ENCODE measurements around the gene SCN2B.
A peak's percentile ranks its signal among the peaks of the same experiment; 100 is the strongest.
"Not testable (repeated sequence)": the region's sequence is repeated elsewhere in the genome, so short reads cannot be mapped to it uniquely, and the experiment has no call there.

The SCN2B gene

DNA sequence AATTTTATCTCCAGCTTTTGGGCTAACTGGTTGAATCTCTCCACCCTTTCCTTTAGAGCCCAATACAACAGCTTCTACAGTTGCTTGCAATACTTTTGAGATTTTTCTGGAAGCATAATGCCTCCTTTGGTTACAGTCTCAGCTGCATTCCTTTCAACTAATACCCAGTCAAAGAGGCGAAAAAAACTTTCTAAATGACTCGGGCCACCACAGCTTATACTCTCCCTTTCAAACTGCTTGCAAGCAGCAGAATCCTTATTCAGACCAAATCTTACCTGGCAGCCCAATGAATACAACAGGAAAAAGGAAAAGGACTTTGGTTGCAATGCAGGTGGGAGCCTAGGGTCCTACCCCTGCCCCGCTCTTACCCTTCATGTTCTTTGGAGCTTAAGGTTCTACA lies 32.6 kb upstream of the SCN2B start:
- H3K4me3 ChIP-seq (ENCODE audit: low read depth, low read length), result no peak overlapping the region
- DNase-seq (ENCODE audit: low read depth), result no peak

DNA sequence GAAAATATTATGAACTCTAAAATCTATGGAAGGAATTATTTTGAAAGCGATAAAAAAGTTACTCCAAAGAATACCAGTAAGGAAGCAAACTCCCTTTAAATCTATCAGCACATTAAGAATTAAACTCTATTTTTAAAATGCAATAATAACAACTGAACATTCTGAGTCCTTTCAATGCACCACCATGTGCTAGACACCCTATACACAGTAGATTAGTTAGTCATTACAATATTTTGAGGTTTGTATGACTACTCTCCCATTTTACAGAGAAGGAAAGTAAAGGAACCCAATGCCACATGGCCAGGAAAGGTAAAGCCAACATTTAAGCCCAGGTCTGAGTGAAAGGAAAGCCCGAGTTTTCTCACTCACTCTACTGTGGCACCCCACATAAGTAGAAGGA lies 30.6 kb upstream of the SCN2B start:
- no peak overlapping the region for H3K4me3 ChIP-seq (ENCODE audit: low read depth, low read length)
- no peak for DNase-seq (ENCODE audit: low read depth)

DNA sequence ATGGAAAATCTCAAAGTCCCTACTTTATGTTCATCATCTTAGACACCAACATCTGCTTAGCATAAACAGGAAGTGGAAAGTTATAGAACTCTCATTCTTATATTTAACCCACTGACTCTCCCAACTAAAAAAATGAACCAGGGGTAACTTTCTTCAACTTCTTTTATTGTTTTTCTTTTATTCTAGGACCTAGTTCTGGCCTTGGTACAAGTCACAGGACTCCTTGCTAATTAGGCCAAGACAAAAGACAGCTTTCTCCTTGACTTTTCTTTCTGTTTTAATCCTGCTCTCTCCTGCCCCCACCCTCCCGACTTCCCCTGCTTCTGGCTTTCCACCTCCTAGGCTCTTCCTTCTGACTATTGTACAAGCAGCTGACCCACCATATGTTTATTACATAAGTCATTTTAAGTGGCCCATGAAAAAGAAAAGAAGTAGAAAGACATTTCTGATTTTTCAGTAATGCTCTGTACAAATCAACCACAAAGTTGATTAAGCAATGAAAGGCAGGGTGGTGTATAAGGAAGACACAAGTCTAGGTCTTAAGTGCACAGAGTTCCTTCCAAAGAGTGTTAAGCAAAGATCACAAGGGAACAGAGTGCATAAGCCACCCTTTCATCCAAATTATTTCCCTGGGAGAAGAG lies 30.1 kb upstream of the SCN2B start:
- H3K4me3 ChIP-seq (ENCODE audit: low read depth, low read length), result no peak overlapping the region
- DNase-seq (ENCODE audit: low read depth), result no peak

DNA sequence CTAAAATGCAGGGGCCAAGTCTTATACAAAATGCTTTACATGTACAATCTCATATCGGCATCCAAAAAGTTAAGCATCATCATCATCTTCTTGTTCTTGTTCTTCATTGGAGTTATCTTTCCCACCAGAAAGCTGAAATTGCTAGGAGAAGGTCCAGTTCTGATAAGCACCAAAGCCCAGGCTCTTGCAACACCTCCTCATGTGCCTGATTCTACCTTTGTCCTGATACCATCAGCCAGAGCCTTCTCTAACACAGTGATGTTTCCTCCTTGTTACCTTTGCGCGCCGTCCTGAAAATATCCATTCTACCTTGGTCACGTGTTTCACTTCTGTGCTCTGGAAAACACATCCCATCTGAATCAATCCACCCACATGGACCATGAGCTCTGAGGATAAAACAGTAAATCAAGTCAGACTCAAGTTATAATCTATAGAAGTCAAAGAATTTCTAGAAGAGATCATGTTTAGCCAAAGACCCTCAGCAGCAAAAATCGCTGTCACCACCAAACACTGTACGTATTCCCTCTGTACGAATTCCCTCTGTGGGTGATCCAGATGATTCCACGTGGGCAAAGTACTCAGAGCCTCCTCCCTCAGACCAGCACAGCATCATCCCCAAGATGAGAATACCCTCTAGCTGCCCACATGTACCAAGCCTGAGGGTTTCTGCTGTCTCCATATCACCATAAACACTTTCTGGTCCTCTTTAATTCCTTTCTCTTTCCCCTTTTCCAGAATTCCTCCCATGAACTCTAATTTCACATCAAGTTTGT lies 29.4 kb upstream of the SCN2B start:
- no peak overlapping the region for H3K4me3 ChIP-seq (ENCODE audit: low read depth, low read length)
- no peak for DNase-seq (ENCODE audit: low read depth)

DNA sequence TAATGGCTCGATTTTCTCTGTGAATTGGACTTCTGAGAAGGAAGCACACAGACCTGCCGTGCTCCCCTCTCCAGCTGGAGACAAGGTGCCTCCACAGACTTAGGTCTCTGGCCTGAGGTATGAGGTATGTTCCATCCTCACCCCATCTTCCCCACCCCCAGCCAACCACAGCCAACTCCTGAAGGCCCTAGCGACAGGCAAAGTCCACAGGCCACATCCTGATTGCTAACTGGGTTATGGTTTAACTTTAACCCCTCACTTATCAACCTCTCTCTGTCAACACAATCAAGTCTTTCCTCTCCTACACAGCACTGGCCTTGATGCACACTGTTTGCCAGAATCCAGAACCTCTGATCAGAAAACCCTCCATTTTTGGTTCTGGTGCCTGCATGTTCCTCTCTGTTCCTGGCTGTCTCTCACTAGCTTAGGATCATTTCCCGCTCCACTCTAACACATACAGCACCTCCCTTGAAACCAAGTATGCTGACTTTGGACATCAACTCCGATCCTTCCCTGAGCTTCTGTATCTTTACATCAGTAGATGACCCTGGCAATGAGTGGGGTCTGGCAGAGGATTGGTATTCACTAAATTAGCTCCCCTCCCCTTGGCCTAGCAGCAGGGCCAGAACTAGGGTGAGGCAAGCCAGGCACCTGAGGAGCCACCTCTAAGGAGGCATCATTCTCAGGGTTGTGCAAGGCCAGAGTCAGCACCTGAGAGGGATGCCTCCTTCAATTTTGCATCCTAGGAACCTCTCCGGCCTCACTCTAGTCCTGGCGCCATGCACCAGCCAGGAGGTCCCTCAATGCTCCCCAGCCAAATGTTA lies 26.4 kb upstream of the SCN2B start:
- no peak for DNase-seq (ENCODE audit: low read depth)
- H3K4me3 ChIP-seq (ENCODE audit: low read depth, low read length), result no peak overlapping the region

DNA sequence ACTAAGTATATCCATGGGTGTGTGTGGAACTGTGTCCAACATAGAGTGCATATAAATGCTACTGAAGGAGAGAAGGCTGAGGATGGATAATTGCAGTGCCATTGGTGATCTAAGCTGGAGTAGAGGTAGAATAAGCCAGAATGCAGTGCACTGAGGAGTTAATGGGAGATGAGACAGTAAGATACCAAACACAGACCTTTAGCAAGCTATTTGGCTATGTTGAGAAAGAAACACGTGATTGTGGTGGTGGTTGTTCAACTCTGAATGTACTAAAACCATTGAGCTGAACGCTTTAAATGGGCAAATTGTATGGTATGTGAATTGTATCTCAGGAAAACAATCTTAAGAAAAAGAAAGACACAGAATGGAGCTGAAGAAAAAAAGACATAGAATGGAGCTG lies 25.5 kb upstream of the SCN2B start:
- no peak for DNase-seq (ENCODE audit: low read depth)
- no peak overlapping the region for H3K4me3 ChIP-seq (ENCODE audit: low read depth, low read length)

DNA sequence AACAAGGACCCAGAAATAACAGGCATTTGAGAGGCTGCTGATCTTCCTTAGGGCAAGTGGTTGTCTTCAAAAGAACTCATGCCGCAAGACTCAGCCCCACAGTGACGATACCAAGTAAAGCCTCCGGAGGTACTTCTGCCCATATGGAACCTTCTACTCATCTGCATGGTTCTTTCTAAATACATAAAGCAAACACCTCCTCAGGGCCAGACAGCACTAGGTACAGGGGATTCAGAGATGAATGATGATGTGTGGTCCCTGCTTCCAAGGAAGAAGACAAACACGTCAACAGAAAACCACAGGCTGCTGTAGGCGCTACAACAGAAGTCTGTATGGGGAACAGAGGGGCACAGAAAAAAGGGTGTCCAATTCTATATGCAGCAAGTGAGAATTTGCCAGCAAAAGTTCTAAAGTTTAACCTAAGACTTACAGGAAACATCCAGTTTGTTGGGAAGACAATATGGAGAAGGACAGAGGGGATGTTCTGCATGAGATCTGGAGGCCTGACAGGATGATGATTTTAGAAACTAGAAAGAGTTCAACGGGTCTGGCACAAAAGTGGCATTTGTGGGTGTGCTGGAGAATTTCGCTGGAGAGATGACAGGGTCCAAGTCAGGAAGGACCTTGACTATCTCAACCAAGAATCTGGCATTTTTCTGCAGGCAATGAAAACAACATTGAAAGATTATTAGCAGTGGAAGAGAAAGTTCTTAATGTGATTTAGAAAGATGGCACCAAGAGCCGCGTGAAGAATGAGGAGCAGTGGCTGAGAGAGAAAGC lies 24.7 kb upstream of the SCN2B start:
- no peak overlapping the region for H3K4me3 ChIP-seq (ENCODE audit: low read depth, low read length)
- no peak for DNase-seq (ENCODE audit: low read depth)

DNA sequence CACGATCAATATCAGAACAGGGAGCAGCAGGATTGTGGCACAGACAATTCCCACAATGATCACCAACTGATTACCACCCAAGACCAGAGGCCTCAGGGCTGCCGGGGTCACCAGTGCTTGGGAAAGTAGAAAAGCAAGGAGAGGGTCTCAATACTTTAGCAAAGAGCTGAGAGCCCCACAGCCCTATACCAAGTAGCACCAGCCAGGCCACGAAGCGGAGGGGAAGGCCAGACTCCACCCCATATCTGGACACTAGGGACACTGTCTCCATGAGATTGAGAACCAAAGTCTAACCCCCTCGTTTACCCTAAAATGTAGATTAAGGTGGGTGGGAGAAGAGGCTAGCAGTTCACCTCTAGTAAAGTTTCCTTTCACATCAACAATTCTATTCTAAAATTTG lies 24.1 kb upstream of the SCN2B start:
- no peak for DNase-seq (ENCODE audit: low read depth)
- no peak overlapping the region for H3K4me3 ChIP-seq (ENCODE audit: low read depth, low read length)

DNA sequence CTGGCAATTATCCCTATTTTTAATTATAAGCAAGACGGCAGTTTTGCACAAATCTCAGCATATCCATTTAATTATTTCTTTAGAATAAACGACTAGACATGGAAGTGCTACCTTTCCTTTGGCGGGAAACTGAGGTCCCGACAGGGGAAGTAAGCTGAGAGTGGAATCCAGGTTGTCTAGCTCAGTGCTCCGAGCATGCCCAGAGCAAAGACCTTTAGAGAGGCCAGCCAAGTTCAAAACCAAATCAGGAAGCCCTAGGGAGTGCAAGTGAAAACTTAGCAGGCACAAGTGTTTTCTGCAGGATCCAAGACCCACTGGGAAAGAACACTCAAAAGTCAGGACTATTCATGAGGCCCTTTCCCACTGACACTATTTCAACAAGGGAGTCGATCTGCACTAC lies 22.7 kb upstream of the SCN2B start:
- no peak overlapping the region for H3K4me3 ChIP-seq (ENCODE audit: low read depth, low read length)
- DNase-seq (ENCODE audit: low read depth), result no peak

DNA sequence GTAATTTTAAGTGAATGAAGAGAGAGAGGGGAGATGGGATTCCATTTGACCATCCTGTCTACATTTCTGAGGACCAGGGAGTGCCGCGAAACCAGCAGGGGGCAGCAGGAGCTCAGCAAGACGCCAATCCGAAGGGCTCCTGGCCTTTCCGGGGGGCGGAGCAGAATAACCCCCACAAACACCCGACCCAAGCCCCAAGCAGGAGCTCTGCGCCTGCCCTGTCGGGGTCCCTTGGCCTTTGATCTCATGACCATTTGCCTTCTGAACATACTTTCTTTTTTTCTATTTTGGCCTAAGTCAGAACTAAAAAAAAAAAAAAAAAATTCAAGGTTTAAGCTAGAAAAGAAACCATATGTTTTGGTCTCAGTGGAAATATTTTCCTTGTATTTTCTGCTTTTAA lies 21.9 kb upstream of the SCN2B start:
- no peak overlapping the region for H3K4me3 ChIP-seq (ENCODE audit: low read depth, low read length)
- no peak for DNase-seq (ENCODE audit: low read depth)

DNA sequence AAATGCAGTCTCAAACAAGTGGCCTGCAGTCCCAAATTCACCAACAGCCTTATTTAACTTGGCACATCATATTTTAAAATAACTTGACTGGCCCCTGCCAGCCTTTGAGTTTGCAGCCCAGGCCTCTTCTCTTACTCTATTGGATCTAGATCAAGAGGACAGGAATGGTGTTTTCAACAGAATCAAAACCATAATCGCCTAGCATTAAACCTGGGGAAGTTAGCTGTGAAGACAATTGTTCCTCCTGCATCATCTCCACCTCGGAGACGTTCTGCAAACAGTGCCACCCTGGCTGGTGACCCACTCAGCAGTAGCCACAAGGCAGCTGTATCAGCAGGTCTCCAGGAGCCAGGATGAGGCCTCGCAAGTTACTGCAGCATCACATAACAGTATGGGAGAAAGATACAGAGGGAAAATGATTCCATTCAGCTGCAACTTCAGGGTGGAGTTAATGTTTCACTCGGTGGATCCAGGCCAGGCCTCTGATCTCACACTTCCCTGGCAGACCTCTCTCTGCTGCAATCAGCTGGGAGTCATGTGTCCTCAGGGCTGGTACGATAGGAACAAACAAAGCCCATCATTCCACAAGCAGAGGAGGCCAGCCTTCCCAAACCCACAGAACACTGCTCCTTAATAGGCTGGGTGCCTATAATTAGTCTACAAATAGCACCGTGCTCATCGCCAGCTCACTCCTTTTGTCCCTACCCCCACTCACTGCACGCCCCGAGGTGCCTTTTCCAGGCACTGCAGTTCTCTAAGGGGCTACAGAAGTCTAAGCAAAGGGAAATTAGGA lies 18.6 kb upstream of the SCN2B start:
- DNase-seq (ENCODE audit: low read depth), result peak; percentile 28
- H3K4me3 ChIP-seq (ENCODE audit: low read depth, low read length), result no peak overlapping the region

DNA sequence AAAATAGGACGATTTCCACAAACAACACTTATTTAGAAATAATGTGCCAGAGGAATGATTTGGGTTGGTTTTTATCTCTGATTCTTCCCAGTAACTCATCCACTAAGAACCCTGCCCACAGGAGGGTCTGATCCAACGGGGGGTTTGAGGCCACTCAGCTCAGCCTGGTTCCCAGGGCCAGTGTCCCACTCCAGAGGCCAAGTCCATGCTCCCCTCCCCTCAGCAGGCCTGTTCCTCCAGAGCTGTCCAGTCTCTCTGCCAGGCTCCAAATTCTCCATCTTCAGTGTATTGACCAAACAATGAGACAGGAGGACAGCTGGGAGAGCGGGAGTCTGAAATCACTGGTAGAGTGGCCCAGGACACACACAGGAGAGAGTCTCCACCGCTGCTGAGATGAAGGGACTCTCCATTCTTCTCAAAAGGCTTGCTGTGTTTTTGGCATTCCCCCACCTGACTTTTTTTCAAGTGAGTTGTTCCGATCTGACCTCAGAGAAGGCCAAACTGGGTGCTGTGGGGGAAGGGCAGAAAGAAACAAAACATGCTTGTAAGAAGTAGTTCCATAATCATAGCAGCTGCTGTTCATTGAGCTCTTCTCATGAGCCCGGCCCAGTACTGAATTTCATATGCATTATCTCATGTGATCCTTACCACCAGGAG lies 17.6 kb upstream of the SCN2B start:
- no peak overlapping the region for H3K4me3 ChIP-seq (ENCODE audit: low read depth, low read length)
- no peak for DNase-seq (ENCODE audit: low read depth)

DNA sequence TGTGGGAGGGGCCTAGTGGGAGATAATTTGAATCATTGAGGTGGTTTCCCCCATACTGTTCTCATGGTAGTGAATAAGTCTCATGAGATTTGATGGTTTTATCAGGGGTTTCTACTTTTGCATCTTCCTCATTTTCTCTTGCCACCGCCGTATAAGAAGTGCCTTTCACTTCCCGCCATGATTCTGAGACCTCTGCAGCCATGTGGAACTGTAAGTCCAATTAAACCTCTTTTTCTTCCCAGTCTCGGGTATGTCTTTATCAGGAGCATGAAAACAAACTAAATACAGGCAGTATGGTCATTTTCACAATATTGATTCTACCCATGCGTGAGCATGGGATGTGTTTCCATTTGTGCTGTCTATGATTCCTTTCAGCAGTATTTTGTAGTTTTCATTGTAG lies 16.4 kb upstream of the SCN2B start:
- DNase-seq (ENCODE audit: low read depth), result not testable (repeated sequence)

DNA sequence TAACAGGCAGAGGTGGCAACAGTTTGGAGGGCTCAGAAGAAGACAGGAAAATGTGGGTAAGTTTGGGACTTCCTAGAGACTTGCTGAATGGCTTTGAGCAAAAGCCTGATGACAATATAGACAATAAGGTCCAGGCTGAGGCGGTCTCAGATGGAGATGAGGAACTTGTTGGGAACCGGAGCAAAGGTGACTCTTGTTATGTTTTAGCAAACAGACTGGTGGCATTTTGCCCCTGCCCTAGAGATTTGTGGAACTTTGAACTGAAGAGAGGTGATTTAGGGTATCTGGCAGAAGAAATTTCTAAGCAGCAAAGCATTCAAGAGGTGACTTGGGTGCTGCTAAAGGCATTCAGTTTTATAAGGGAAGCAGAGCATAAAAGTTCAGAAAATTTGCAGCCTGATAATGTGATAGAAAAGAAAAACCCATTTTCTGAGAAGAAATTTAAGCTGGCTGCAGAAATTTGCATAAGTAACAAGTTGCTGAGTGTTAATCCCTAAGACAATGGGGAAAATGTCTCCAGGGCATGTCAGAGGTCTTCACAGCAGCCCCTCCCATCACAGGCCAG lies 14.6 kb upstream of the SCN2B start:
- not testable (repeated sequence) for DNase-seq (ENCODE audit: low read depth); H3K4me3 ChIP-seq (ENCODE audit: low read depth, low read length)

More for the DNA sequence above, 16.4 kb upstream of the SCN2B start:
- H3K4me3 ChIP-seq (ENCODE audit: low read depth, low read length), result not testable (repeated sequence)

DNA sequence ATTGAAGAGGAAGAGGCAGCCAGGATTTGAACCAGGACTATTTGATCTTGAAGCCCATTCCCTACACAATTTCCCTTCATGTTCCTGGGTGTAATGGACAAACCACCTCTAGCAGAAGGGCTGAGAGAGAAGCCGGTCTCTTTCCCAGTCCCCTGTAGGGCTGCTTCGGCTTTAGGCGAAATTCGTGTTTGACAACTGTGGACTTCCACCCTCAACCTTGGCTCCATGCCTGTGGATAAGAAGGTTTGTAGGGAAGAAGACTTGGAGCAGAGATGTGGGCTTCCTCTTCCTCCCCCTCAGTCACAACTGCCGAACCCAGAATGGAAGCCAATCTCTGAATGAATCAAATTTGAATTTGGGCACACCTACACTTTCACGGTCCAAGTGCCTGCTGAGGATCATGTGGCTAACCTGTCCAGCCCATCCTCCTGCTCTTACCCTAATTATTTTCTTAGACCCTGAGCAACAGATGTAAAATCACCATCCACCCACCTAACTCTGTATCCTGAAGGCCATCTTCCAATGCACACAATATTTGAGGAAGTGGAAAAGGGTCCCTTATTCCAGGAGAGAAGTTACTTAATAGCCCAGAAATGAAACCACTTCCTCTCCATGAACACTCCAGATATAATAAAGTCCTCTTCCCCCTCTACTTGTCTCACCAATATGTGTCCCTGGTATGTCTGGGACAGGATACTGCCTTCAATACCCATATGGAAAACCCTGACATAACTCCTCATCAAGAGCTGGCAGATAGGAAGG lies 10.1 kb upstream of the SCN2B start:
- DNase-seq (ENCODE audit: low read depth), result no peak
- no peak overlapping the region for H3K4me3 ChIP-seq (ENCODE audit: low read depth, low read length)

DNA sequence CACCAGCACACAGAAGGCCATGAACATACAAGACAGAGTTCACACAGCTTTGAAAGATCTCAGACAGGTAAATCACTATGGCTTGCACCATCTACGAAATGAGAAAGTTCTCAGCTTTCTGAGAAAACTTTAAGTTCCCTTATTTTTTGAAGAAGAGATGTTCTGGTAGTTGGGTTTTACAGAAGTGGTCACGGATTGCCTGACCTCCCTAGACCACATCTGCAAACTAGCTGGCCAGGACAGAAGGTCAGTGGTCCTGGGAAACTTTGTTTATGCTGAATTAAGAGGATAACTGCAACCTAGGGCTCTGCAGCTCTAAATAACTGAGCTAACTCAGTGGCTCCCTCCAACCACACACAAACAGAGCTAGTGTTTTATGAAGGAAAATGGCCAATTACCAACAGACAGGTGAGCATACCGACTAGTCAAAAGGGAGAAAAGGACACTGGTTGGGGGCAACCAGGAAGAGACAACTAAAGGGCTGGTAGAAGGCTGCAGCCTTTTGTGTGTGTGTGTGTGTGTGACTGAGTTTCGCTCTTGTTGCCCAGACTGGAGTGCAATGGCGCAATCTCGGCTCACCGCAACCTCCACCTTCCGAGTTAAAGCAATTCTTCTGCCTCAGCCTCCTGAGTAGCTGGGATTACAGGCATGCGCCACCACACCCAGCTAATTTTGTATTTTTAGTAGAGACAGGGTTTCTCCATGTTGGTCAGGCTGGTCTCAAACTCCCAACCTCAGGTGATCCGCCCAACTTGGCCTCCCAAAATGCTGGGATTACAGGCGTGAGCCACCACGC lies 8.5 kb upstream of the SCN2B start:
- H3K4me3 ChIP-seq (ENCODE audit: low read depth, low read length), result no peak overlapping the region
- no peak for DNase-seq (ENCODE audit: low read depth)

DNA sequence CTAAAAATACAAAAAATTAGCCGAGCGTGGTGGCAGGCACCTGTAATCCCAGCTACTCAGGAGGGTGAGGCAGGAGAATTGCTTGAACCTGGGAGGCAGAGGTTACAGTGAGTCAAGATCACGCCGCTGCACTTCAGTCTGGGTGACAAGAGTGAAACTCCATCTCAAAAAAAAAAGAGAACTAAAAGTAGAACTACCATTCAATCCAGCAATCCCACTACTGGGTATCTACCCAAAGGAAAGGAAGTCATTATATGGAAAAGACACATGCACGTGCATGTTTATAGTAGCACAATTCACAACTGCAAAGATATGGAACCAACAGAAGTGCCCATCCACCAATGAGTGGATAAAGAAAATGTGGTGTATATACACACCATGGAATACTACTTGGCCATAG lies 7.3 kb upstream of the SCN2B start:
- DNase-seq (ENCODE audit: low read depth), result not testable (repeated sequence)

More for the DNA sequence above, 7.3 kb upstream of the SCN2B start:
- not testable (repeated sequence) for H3K4me3 ChIP-seq (ENCODE audit: low read depth, low read length)

Measured in skeletal muscle cell (primary cell).